GM23338 (cell line): ENCODE data around the gene KRT83.

Experiments
- CREB1 ChIP-seq: fragments of 250-450 bp; sonication (Bioruptor Pico); IDR thresholded peaks from 2 replicates; pipeline ENCODE4 v1.5.0; 2020; ENCODE audit warnings: low read depth, mild to moderate bottlenecking, moderate library complexity
- EZH2 ChIP-seq: fragments of 200-600 bp; sonication (generic); IDR thresholded peaks from one replicate; pipeline ENCODE4 v1.8.0; 2017; ENCODE audit warnings: antibody characterized with exemption, mild to moderate bottlenecking, low read depth; ENCODE audit not compliant: unreplicated experiment
- EZH2phosphoT487 ChIP-seq: fragments of 200-600 bp; sonication (generic); IDR thresholded peaks from one replicate; pipeline ENCODE4 v1.8.1; 2018; ENCODE audit warnings: antibody characterized with exemption; ENCODE audit not compliant: unreplicated experiment
- JUNB ChIP-seq: IDR thresholded peaks from one replicate; pipeline ENCODE4 v1.6.1; 2016; ENCODE audit warnings: antibody characterized with exemption; ENCODE audit not compliant: unreplicated experiment
- NANOG ChIP-seq: IDR thresholded peaks from 2 replicates; pipeline ENCODE4 v1.6.1; 2016; ENCODE audit warnings: antibody characterized with exemption, borderline replicate concordance
- POLR2AphosphoS5 ChIP-seq: IDR thresholded peaks from 2 replicates; pipeline ENCODE4 v1.6.1; 2016; ENCODE audit warnings: antibody characterized with exemption, low read depth
- TF ChIP-seq, protein P1 (sequence below), 2 experiments: fragments of 200-600 bp in 1 of 2; sonication (generic) in 1 of 2; conservative IDR thresholded peaks; 2 replicates each; pipeline versions ENCODE4 v1.5.1 to v1.6.1; 2016 to 2017; ENCODE audit warnings: antibody characterized with exemption in 2 of 2, low read depth in 2 of 2, mild to moderate bottlenecking in 2 of 2, moderate library complexity in 1 of 2
- TF ChIP-seq, protein P2 (sequence below): IDR thresholded peaks from 2 replicates; pipeline ENCODE4 v1.6.1; 2016; ENCODE audit warnings: antibody characterized with exemption
- TF ChIP-seq, protein P3 (sequence below): IDR thresholded peaks from one replicate; pipeline ENCODE4 v1.6.1; 2018; ENCODE audit warnings: antibody characterized with exemption; ENCODE audit not compliant: unreplicated experiment

DNA sequence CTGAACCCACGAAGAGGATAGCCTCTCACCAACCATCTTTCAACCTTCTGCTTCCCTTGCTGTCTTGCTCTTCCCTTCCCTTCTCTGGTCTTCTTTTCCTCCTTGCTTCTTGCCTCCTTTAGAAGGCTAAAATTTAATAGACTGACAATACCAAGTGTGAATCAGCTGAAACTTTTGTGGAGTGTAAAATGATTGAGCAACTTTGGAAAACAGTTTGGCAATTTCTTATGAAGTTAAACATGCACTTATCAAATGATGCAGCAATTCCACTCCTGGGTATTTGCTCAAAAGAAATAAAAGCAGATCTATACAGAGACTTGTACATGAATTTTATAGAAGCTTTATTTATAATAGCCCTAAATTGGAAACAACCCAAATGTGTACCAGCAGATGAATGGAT lies 50.0 kb downstream of the KRT83 start:
- no peak for TF ChIP-seq EZH2
- TF ChIP-seq EZH2phosphoT487 = no peak
- TF ChIP-seq, protein P1, sequence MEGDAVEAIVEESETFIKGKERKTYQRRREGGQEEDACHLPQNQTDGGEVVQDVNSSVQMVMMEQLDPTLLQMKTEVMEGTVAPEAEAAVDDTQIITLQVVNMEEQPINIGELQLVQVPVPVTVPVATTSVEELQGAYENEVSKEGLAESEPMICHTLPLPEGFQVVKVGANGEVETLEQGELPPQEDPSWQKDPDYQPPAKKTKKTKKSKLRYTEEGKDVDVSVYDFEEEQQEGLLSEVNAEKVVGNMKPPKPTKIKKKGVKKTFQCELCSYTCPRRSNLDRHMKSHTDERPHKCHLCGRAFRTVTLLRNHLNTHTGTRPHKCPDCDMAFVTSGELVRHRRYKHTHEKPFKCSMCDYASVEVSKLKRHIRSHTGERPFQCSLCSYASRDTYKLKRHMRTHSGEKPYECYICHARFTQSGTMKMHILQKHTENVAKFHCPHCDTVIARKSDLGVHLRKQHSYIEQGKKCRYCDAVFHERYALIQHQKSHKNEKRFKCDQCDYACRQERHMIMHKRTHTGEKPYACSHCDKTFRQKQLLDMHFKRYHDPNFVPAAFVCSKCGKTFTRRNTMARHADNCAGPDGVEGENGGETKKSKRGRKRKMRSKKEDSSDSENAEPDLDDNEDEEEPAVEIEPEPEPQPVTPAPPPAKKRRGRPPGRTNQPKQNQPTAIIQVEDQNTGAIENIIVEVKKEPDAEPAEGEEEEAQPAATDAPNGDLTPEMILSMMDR (conservative IDR thresholded peaks at IDR 0.05; ENCODE audit: low read depth in 2 of 2) = no peak
- TF ChIP-seq NANOG = no peak
- TF ChIP-seq CREB1 (CRISPR knock-in tag) = no peak
- no peak for TF ChIP-seq JUNB
- no peak for TF ChIP-seq POLR2AphosphoS5
- TF ChIP-seq, protein P2, sequence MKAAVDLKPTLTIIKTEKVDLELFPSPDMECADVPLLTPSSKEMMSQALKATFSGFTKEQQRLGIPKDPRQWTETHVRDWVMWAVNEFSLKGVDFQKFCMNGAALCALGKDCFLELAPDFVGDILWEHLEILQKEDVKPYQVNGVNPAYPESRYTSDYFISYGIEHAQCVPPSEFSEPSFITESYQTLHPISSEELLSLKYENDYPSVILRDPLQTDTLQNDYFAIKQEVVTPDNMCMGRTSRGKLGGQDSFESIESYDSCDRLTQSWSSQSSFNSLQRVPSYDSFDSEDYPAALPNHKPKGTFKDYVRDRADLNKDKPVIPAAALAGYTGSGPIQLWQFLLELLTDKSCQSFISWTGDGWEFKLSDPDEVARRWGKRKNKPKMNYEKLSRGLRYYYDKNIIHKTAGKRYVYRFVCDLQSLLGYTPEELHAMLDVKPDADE = no peak
- TF ChIP-seq, protein P3, sequence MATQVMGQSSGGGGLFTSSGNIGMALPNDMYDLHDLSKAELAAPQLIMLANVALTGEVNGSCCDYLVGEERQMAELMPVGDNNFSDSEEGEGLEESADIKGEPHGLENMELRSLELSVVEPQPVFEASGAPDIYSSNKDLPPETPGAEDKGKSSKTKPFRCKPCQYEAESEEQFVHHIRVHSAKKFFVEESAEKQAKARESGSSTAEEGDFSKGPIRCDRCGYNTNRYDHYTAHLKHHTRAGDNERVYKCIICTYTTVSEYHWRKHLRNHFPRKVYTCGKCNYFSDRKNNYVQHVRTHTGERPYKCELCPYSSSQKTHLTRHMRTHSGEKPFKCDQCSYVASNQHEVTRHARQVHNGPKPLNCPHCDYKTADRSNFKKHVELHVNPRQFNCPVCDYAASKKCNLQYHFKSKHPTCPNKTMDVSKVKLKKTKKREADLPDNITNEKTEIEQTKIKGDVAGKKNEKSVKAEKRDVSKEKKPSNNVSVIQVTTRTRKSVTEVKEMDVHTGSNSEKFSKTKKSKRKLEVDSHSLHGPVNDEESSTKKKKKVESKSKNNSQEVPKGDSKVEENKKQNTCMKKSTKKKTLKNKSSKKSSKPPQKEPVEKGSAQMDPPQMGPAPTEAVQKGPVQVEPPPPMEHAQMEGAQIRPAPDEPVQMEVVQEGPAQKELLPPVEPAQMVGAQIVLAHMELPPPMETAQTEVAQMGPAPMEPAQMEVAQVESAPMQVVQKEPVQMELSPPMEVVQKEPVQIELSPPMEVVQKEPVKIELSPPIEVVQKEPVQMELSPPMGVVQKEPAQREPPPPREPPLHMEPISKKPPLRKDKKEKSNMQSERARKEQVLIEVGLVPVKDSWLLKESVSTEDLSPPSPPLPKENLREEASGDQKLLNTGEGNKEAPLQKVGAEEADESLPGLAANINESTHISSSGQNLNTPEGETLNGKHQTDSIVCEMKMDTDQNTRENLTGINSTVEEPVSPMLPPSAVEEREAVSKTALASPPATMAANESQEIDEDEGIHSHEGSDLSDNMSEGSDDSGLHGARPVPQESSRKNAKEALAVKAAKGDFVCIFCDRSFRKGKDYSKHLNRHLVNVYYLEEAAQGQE = no peak
